RWPE2 (cell line): ENCODE measurements around the gene NCOA6.

Experiments used
- ATAC-seq: fragments of 200-7000 bp; cut with Tn5 transposase; 3 replicates; pipeline ENCODE4 v1.9.1; 2021; ENCODE audit warnings: low read depth
- DNase-seq: peaks from one replicate; pipeline ENCODE4 v3.0.0-alpha.2; 2020; ENCODE audit warnings: low spot score
- H3K27ac ChIP-seq: fragments of 450-650 bp; 2 replicates; pipeline ENCODE4 v1.5.1; 2017; ENCODE audit warnings: mild to moderate bottlenecking; ENCODE audit not compliant: poor library complexity, severe bottlenecking
- H3K27me3 ChIP-seq: fragments of 250-450 bp; sonication (Bioruptor Pico); 2 replicates; pipeline ENCODE4 v1.5.1; 2021; ENCODE audit warnings: mild to moderate bottlenecking, moderate library complexity; ENCODE audit not compliant: insufficient read depth, poor library complexity, severe bottlenecking
- H3K36me3 ChIP-seq: fragments of 250-450 bp; sonication (Bioruptor Pico); 2 replicates; pipeline ENCODE4 v1.5.1; 2020; ENCODE audit warnings: low read depth, mild to moderate bottlenecking, moderate library complexity
- H3K4me1 ChIP-seq: fragments of 250-450 bp; sonication (Bioruptor Pico); 2 replicates; pipeline ENCODE4 v1.5.1; 2021; ENCODE audit warnings: mild to moderate bottlenecking, moderate library complexity; ENCODE audit not compliant: insufficient read depth, poor library complexity, severe bottlenecking
- H3K4me3 ChIP-seq: fragments of 250-450 bp; sonication (Bioruptor Pico); 2 replicates; pipeline ENCODE4 v1.5.1; 2021; ENCODE audit warnings: mild to moderate bottlenecking, moderate library complexity; ENCODE audit not compliant: severe bottlenecking
- H3K9me3 ChIP-seq: fragments of 250-450 bp; sonication (Bioruptor Pico); 2 replicates; pipeline ENCODE4 v1.5.1; 2021; ENCODE audit warnings: mild to moderate bottlenecking, moderate library complexity; ENCODE audit not compliant: severe bottlenecking
- CTCF ChIP-seq: fragments of 450-650 bp; IDR thresholded peaks from one replicate; pipeline ENCODE4 v1.5.1; 2017; ENCODE audit warnings: mild to moderate bottlenecking, moderate library complexity; ENCODE audit not compliant: poor library complexity, severe bottlenecking

NCOA6 gene

DNA sequence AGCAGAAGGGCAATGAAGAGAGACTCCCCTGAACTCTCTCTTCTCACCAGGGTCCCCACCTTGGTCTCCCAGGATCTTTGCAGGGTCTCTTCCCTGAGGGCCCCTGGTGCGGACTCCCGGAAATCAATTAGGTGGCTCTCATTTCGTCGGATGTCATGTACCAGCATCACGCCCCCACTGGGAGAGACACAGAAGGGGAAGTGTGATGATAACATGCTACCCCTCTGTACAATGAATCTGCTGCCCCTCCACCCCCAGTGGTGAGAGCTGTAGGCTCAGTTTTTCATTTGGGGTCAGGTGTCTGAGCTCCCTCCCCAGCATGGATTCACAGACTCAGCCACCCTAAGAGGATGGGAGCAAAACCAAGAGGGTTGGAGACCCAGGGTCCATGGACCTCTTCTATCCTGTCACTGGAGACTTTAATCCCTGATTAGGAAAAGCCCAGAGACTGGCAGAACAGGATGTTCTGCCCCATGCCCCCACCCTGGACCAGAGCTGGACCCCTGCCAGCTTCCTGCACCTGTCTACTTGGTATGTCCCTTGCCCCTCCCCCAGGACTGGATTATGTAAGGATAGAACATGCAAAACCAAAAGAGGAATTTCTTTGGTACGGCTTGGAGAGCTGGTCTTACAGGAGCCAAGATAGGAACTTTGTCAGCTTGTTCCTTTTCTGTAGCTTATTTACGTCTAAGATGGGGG lies 36.1 kb upstream of the NCOA6 start:
- Histone ChIP-seq H3K27ac (no peak overlapping the region), H3K27me3 (no peaks in the 10 kb centered on the region), H3K4me1 (no peaks in the 10 kb centered on the region), H3K9me3 (no peaks in the 10 kb centered on the region), H3K36me3 (no peaks in the 10 kb centered on the region), H3K4me3 (no peak overlapping the region)
- no peak for TF ChIP-seq CTCF
- DNase-seq = peak; percentile 87
- ATAC-seq = peak; percentile 15; the same call in 1 of the 3 replicates

GRCh38 chr20:34859826-34860545 lies 34.5 kb upstream of the NCOA6 start:
- Histone ChIP-seq H3K4me3 (no peak overlapping the region), H3K36me3 (no peaks in the 10 kb centered on the region), H3K27me3 (no peaks in the 10 kb centered on the region), H3K4me1 (no peaks in the 10 kb centered on the region), H3K27ac (no peak overlapping the region), H3K9me3 (no peaks in the 10 kb centered on the region)
- ATAC-seq (no peak), DNase-seq (peak; percentile 79)
- no peak for TF ChIP-seq CTCF

- Histone ChIP-seq H3K4me3 (no peak overlapping the region), H3K27me3 (no peaks in the 10 kb centered on the region), H3K9me3 (no peaks in the 10 kb centered on the region), H3K36me3 (no peaks in the 10 kb centered on the region), H3K27ac (no peak overlapping the region), H3K4me1 (no peaks in the 10 kb centered on the region)
- TF ChIP-seq CTCF = no peak
- no peak for ATAC-seq
- DNase-seq = peak; percentile 88
These were observed 33.9 kb upstream of the NCOA6 start for GRCh38 chr20:34859367-34859766.

DNA sequence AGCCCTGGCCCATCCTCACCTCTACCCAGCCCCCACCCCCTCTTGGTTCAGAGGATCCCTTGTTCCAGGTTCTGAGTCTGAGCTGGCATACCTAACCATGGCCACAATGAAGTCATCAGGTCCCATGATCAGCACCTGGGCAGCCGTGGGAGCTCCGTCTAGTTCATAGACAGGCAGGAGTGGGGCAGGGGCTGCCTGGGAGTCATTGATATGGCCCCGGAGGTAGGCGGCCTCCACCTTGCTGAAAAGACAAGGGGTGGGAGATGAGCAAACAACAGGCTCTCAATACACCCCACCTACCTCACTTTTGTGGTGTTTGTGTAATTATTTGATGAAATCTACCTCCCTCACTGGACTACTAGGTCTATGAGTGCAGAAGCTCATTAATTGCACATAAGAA lies 26.8 kb upstream of the NCOA6 start:
- no peaks in the 10 kb centered on the region for H3K27me3 ChIP-seq
- H3K4me3 ChIP-seq = no peak overlapping the region
- H3K4me1 ChIP-seq = no peaks in the 10 kb centered on the region
- no peaks in the 10 kb centered on the region for H3K9me3 ChIP-seq
- no peak for ATAC-seq
- no peak for TF ChIP-seq CTCF
- H3K27ac ChIP-seq = no peak overlapping the region
- DNase-seq = no peak
- peaks cover 4% of the 10 kb centered on the region; the same call in 1 of the 2 replicates for H3K36me3 ChIP-seq

DNA sequence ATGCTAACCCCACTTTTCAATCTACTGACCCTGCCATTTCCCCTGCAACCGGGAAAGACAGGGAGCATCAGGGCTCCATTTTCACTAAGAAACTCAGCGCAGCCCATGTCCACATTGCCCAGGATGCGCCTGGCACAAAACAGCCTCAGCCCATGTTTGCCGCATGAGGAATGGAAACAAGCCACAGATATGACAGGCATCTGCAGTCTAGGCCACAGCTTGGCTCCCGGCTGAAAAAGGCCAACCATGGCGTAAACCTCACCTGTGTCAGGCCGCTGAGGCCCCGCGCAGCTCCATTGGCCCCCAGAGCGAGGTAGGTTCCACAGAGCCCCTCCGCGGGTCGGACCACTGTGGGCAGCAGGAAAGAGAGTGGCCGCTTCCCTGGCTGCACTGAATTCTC lies 25.5 kb upstream of the NCOA6 start:
- Histone ChIP-seq H3K27me3 (no peaks in the 10 kb centered on the region), H3K36me3 (peaks cover 4% of the 10 kb centered on the region; the same call in 1 of the 2 replicates), H3K4me3 (no peak overlapping the region), H3K4me1 (no peaks in the 10 kb centered on the region), H3K27ac (no peak overlapping the region), H3K9me3 (no peaks in the 10 kb centered on the region)
- no peak for TF ChIP-seq CTCF
- no peak for ATAC-seq
- peak; percentile 56 for DNase-seq
